Neural cell (in vitro differentiated cells): ENCODE results near the gene SLC1A3. TPM values are rescaled to one million over a fixed set of nuclear protein-coding genes. Genes with fewer than 3 reads are reported as not detected.

Source experiments
- H2AFZ ChIP-seq: fragments of 200-600, 300-800 bp; sonication (generic), shearing (Covaris generic); 2 replicates; pipeline ENCODE4 v1.6.0; 2014; ENCODE audit warnings: low read depth, mild to moderate bottlenecking, antibody characterized with exemption, low read length, moderate library complexity
- H3F3A ChIP-seq: fragments of 200-600 bp; shearing (Covaris generic); 2 replicates; pipeline ENCODE4 v1.6.1; 2016; ENCODE audit warnings: mild to moderate bottlenecking, moderate library complexity, mixed read lengths, antibody characterized with exemption, low read length; ENCODE audit not compliant: insufficient read depth, poor library complexity, severe bottlenecking
- H3K27ac ChIP-seq: fragments of 200-600, 300-800 bp; sonication (generic), shearing (Covaris generic); 2 replicates; pipeline ENCODE4 v1.5.1; 2014; ENCODE audit warnings: mild to moderate bottlenecking, low read length, moderate library complexity
- H3K27me3 ChIP-seq: fragments of 300-800, 200-600 bp; sonication (generic), shearing (Covaris generic); 2 replicates; pipeline ENCODE4 v1.6.0; 2014; ENCODE audit warnings: mild to moderate bottlenecking, low read depth, low read length, moderate library complexity; ENCODE audit not compliant: insufficient read depth
- H3K36me3 ChIP-seq: fragments of 300-800, 200-600 bp; sonication (generic), shearing (Covaris generic); 2 replicates; pipeline ENCODE4 v1.5.1; 2014; ENCODE audit warnings: mild to moderate bottlenecking, antibody characterized with exemption, low read length, moderate library complexity; ENCODE audit not compliant: insufficient read depth
- H3K4me2 ChIP-seq: fragments of 300-800, 200-600 bp; sonication (generic), shearing (Covaris generic); 2 replicates; pipeline ENCODE4 v1.6.0; 2014; ENCODE audit warnings: mild to moderate bottlenecking, low read length
- H3K4me3 ChIP-seq: fragments of 300-800, 200-600 bp; sonication (generic), shearing (Covaris generic); 2 replicates; pipeline ENCODE4 v1.5.1; 2014; ENCODE audit warnings: mild to moderate bottlenecking, low read length, moderate library complexity
- H3K79me2 ChIP-seq: fragments of 200-600 bp; shearing (Covaris generic); replicated peaks from 2 replicates; pipeline ENCODE4 v1.6.0; 2014; ENCODE audit warnings: mild to moderate bottlenecking, low read length, moderate library complexity; ENCODE audit not compliant: insufficient read depth
- H3K9ac ChIP-seq: fragments of 300-800, 200-600 bp; sonication (generic), shearing (Covaris generic); 2 replicates; pipeline ENCODE4 v1.6.1; 2016; ENCODE audit warnings: mild to moderate bottlenecking, low read length, mixed read lengths
- H3K9me2 ChIP-seq: fragments of 200-600 bp; shearing (Covaris generic); 2 replicates; pipeline ENCODE4 v1.6.1; 2016; ENCODE audit warnings: mild to moderate bottlenecking, low read length, mixed read lengths; ENCODE audit not compliant: insufficient read depth
- H3K9me3 ChIP-seq: fragments of 200-600, 300-800 bp; sonication (generic), shearing (Covaris generic); 2 replicates; pipeline ENCODE4 v1.6.1; 2016; ENCODE audit warnings: mild to moderate bottlenecking, mixed run types, low read length, moderate library complexity, mixed read lengths
- H4K20me1 ChIP-seq: fragments of 200-600 bp; shearing (Covaris generic); 2 replicates; pipeline ENCODE4 v1.6.1; 2016; ENCODE audit warnings: mild to moderate bottlenecking, mixed run types; ENCODE audit not compliant: insufficient read depth
- EP300 ChIP-seq: fragments of 450-650 bp; conservative IDR thresholded peaks from 2 replicates; pipeline ENCODE4 v1.6.1; 2014; ENCODE audit warnings: antibody characterized with exemption, mild to moderate bottlenecking, moderate library complexity; ENCODE audit not compliant: poor library complexity, severe bottlenecking
- EZH2 ChIP-seq: fragments of 200-600, 300-800 bp; shearing (Covaris generic), sonication (generic); IDR thresholded peaks from 2 replicates; pipeline ENCODE4 v1.6.1; 2014; ENCODE audit warnings: antibody characterized with exemption, low read length, borderline replicate concordance, mild to moderate bottlenecking; ENCODE audit not compliant: insufficient read depth, poor library complexity, severe bottlenecking
- MXI1 ChIP-seq: fragments of 450-650 bp; conservative IDR thresholded peaks from 2 replicates; pipeline ENCODE4 v1.6.1; 2014; ENCODE audit warnings: antibody characterized with exemption, mild to moderate bottlenecking; ENCODE audit not compliant: poor library complexity, severe bottlenecking
- POLR2AphosphoS5 ChIP-seq: IDR thresholded peaks from 2 replicates; pipeline ENCODE4 v1.6.1; 2012
- RAD21 ChIP-seq: fragments of 450-650 bp; conservative IDR thresholded peaks from 2 replicates; pipeline ENCODE4 v1.6.1; 2014; ENCODE audit warnings: antibody characterized with exemption, mild to moderate bottlenecking, moderate library complexity
- SMC3 ChIP-seq: fragments of 450-650 bp; conservative IDR thresholded peaks from 2 replicates; pipeline ENCODE4 v1.6.1; 2014; ENCODE audit warnings: antibody characterized with exemption, mild to moderate bottlenecking, moderate library complexity; ENCODE audit not compliant: poor library complexity
- TAF1 ChIP-seq: IDR thresholded peaks from 2 replicates; pipeline ENCODE4 v1.6.1; 2012; ENCODE audit warnings: low read depth
- polyA plus RNA-seq: library from polyadenylated mRNA; depleted of rRNA; stranded (reverse); fragments of >200 nt; gene quantifications from 2 replicates; pipeline ENCODE4 v1.2.3, GENCODE V29; 2014
- TF ChIP-seq, protein P1 (sequence below): fragments of 450-650 bp; IDR thresholded peaks from 2 replicates; pipeline ENCODE4 v1.5.1; 2014; ENCODE audit warnings: antibody characterized with exemption, mild to moderate bottlenecking, moderate library complexity; ENCODE audit not compliant: poor library complexity, severe bottlenecking
- TF ChIP-seq, protein P2 (sequence below): IDR thresholded peaks from 2 replicates; pipeline ENCODE4 v1.6.1; 2012; ENCODE audit warnings: borderline replicate concordance

Gene SLC1A3
- polyA plus RNA-seq, 1 donor from 2014 or later: 1.9 TPM

DNA sequence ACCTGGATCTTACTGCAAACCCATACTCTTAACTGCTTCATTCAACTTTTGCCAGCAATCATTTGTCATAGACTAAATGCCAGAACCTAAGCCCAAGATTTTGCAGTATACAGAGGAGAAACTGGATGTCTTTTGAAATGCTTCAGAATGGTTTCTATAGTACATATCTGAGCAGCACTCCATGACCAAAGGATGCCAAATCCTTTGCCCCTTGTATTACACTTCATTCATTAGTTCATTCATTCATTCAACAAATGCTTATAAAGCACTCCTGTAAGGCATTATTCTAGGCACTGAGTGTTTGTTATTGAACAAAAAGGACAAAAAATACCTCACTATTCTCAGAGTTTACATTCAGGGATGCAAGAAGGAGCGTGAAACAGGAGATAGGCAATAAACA, 119.9 kb downstream of the SLC1A3 start:
- no peak overlapping the region for H2AFZ ChIP-seq
- H3K4me2 ChIP-seq: no peak overlapping the region
- no peaks in the 10 kb centered on the region for H3F3A ChIP-seq
- H3K4me3 ChIP-seq: no peak overlapping the region
- TF ChIP-seq SMC3 (no peak), RAD21 (no peak), MXI1 (no peak), EZH2 (no peak), POLR2AphosphoS5 (no peak), TAF1 (no peak), EP300 (no peak)
- TF ChIP-seq, protein P1, sequence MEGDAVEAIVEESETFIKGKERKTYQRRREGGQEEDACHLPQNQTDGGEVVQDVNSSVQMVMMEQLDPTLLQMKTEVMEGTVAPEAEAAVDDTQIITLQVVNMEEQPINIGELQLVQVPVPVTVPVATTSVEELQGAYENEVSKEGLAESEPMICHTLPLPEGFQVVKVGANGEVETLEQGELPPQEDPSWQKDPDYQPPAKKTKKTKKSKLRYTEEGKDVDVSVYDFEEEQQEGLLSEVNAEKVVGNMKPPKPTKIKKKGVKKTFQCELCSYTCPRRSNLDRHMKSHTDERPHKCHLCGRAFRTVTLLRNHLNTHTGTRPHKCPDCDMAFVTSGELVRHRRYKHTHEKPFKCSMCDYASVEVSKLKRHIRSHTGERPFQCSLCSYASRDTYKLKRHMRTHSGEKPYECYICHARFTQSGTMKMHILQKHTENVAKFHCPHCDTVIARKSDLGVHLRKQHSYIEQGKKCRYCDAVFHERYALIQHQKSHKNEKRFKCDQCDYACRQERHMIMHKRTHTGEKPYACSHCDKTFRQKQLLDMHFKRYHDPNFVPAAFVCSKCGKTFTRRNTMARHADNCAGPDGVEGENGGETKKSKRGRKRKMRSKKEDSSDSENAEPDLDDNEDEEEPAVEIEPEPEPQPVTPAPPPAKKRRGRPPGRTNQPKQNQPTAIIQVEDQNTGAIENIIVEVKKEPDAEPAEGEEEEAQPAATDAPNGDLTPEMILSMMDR: no peak
- TF ChIP-seq, protein P2, sequence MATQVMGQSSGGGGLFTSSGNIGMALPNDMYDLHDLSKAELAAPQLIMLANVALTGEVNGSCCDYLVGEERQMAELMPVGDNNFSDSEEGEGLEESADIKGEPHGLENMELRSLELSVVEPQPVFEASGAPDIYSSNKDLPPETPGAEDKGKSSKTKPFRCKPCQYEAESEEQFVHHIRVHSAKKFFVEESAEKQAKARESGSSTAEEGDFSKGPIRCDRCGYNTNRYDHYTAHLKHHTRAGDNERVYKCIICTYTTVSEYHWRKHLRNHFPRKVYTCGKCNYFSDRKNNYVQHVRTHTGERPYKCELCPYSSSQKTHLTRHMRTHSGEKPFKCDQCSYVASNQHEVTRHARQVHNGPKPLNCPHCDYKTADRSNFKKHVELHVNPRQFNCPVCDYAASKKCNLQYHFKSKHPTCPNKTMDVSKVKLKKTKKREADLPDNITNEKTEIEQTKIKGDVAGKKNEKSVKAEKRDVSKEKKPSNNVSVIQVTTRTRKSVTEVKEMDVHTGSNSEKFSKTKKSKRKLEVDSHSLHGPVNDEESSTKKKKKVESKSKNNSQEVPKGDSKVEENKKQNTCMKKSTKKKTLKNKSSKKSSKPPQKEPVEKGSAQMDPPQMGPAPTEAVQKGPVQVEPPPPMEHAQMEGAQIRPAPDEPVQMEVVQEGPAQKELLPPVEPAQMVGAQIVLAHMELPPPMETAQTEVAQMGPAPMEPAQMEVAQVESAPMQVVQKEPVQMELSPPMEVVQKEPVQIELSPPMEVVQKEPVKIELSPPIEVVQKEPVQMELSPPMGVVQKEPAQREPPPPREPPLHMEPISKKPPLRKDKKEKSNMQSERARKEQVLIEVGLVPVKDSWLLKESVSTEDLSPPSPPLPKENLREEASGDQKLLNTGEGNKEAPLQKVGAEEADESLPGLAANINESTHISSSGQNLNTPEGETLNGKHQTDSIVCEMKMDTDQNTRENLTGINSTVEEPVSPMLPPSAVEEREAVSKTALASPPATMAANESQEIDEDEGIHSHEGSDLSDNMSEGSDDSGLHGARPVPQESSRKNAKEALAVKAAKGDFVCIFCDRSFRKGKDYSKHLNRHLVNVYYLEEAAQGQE: no peak
- H3K9me3 ChIP-seq: no peaks in the 10 kb centered on the region
- H3K27me3 ChIP-seq: no peaks in the 10 kb centered on the region
- H3K27ac ChIP-seq: no peak overlapping the region
- H3K9me2 ChIP-seq: no peaks in the 10 kb centered on the region
- H3K79me2 ChIP-seq: no peaks in the 10 kb centered on the region
- H3K9ac ChIP-seq: no peak overlapping the region
- H3K36me3 ChIP-seq: no peaks in the 10 kb centered on the region
- no peaks in the 10 kb centered on the region for H4K20me1 ChIP-seq

DNA sequence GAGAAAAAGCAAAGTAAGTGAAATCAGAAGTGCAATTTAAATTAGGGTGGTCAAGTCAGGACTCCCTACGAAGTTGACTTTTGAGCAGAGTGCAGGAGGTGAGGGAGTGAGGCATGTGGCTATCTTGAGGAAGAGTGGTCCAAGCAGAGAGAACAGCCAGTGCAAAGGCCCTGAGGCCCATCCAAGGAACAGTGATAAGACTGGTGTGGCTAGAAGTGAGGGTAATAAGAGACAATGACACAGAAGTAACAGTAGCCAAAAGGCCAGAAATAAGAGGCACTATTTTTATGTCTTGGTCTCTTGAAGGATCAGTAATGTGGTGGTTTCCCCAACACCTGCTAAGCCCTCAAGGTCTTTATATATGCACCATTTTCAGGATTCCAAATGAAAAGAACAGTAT, 120.4 kb downstream of the SLC1A3 start:
- Histone ChIP-seq H3K9ac (no peak overlapping the region), H3K9me2 (no peaks in the 10 kb centered on the region), H3K9me3 (no peaks in the 10 kb centered on the region), H3K27me3 (no peaks in the 10 kb centered on the region), H3K27ac (no peak overlapping the region), H2AFZ (no peak overlapping the region), H4K20me1 (no peaks in the 10 kb centered on the region), H3K4me3 (no peak overlapping the region), H3K36me3 (no peaks in the 10 kb centered on the region), H3F3A (no peaks in the 10 kb centered on the region), H3K79me2 (no peaks in the 10 kb centered on the region), H3K4me2 (no peak overlapping the region)
- no peak for TF ChIP-seq EZH2
- TF ChIP-seq TAF1: no peak
- no peak for TF ChIP-seq POLR2AphosphoS5
- TF ChIP-seq SMC3: no peak
- TF ChIP-seq, protein P1: no peak
- TF ChIP-seq, protein P2: no peak
- no peak for TF ChIP-seq MXI1
- no peak for TF ChIP-seq EP300
- no peak for TF ChIP-seq RAD21
